GM18499 (cell line): ENCODE data around the gene RASL11A.
"Not testable (repeated sequence)": the region's sequence is repeated elsewhere in the genome, so short reads cannot be mapped to it uniquely, and the experiment has no call there.

Source experiments
- ATAC-seq: cut with Tn5 transposase; IDR thresholded peaks from one replicate; pipeline ENCODE4 v1.9.1; 2021; ENCODE audit warnings: moderate number of reproducible peaks; ENCODE audit not compliant: insufficient read depth, unreplicated experiment

Gene RASL11A

GRCh38 chr13:27266917-27267316 lies 3.7 kb upstream of the RASL11A start:
- no peak for ATAC-seq

- ATAC-seq: no peak
Measured at GRCh38 chr13:27267596-27267995, 3.0 kb upstream of the RASL11A start.

GRCh38 chr13:27269114-27269665 lies 1.4 kb upstream of the RASL11A start:
- no peak for ATAC-seq

- ATAC-seq: no peak
Measured at GRCh38 chr13:27271570-27272096, 1.0 kb downstream of the RASL11A start.

- ATAC-seq: no peak
Measured at GRCh38 chr13:27273658-27274425, 3.2 kb downstream of the RASL11A start.

GRCh38 chr13:27274631-27275030 lies 4.0 kb downstream of the RASL11A start:
- ATAC-seq: no peak

- ATAC-seq: no peak
Measured at GRCh38 chr13:27276188-27276587, 5.6 kb downstream of the RASL11A start.

- no peak for ATAC-seq
Measured at GRCh38 chr13:27279506-27279905, 8.9 kb downstream of the RASL11A start.

- ATAC-seq: no peak
Measured at GRCh38 chr13:27280009-27280656, 9.5 kb downstream of the RASL11A start.

GRCh38 chr13:27280841-27281240 lies 10.2 kb downstream of the RASL11A start:
- no peak for ATAC-seq

- no peak for ATAC-seq
Measured at GRCh38 chr13:27281420-27281819, 10.8 kb downstream of the RASL11A start.

- ATAC-seq: no peak
Measured at GRCh38 chr13:27283906-27284493, 13.4 kb downstream of the RASL11A start.

GRCh38 chr13:27288392-27288791 lies 17.8 kb downstream of the RASL11A start:
- no peak for ATAC-seq

- no peak for ATAC-seq
Measured at GRCh38 chr13:27289011-27289665, 18.5 kb downstream of the RASL11A start.

GRCh38 chr13:27290715-27291114 lies 20.1 kb downstream of the RASL11A start:
- no peak for ATAC-seq

GRCh38 chr13:27291967-27292366 lies 21.3 kb downstream of the RASL11A start:
- ATAC-seq: not testable (repeated sequence)

GRCh38 chr13:27293076-27293691 lies 22.6 kb downstream of the RASL11A start:
- no peak for ATAC-seq

- no peak for ATAC-seq
Measured at GRCh38 chr13:27293873-27294515, 23.4 kb downstream of the RASL11A start.

GRCh38 chr13:27295096-27295495 lies 24.5 kb downstream of the RASL11A start:
- no peak for ATAC-seq

- ATAC-seq: no peak
Measured at GRCh38 chr13:27295660-27296059, 25.0 kb downstream of the RASL11A start.
